GM21529 (cell line): Measurements from ENCODE around the gene LYPLAL1.

ENCODE experiments used
- ATAC-seq: cut with Tn5 transposase; IDR thresholded peaks from one replicate; pipeline ENCODE4 v1.9.1; 2021; ENCODE audit not compliant: unreplicated experiment

Gene LYPLAL1

DNA sequence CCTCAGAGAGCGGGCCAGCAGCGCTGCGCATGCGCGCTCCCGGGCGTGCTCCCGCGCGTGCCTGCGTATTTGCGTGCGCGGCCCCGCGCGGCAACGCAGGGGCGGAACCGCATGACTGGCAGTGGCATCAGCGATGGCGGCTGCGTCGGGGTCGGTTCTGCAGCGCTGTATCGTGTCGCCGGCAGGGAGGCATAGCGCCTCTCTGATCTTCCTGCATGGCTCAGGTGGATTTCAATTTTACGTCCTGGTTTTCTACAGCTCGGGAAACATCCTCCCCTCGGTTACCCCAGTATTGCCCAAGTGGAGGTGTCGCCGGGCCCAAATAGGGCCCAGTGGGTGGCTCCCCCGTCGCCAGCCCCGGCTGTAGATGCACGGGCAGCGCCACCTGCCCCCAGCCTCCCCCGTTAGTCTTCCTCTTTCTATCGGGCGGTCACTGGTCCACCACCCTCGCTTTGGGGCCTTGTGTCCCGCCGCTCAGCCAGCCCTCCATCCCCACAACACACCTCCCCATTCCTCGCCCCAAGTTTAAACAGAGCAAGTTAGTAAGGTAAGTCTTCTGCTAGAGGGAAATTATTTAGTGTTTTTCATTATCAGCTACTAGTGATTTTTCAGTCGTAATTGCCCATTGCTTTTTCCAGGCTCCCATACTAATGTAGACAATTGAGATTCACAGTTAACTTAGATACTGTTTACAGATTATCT lies at the start of gene LYPLAL1:
Gene LYPLAL1, plus strand, starts transcription at position 121 of the 702 bp plus-strand sequence. Its CDS starts 13 bp downstream, at position 134.
- peak; percentile 59 for ATAC-seq

DNA sequence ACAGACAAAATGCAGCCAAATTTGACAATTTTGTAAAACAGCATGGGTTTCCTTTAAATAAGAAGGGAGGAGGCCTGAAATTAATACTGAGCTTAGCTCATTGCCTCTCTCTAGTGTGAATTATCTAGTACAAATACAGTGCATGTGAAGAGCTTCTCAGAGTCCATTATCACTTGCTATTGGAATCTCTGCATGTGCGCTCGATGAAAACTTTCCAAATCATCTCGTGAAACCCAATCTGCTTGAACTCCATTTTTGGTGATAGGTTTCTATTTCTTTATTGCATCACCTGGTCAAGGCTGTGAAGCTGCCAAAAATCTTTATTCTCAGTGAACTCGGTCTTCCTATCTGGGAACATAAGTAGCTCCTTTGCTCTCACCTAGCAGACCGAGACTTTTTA lies 49.5 kb upstream of the LYPLAL1 start:
- no peak for ATAC-seq

DNA sequence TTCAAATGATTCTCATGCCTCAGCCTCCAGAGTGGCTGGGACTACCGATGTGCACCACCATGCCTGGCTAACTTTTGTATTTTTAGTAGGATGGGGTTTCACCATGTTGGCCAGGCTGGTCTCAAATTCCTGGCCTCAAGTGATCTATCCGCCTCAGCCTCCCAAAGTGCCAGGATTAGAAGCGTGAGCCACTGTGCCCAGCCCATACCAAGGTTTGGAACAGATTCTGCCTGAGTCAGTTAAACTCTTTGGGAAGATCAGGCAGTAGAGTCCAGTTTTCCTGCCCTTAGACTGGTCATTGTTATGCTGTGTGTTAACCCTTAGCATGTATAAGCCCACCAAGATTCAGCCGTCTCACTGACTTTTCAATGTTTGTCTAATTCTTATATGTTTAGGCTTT lies 48.3 kb upstream of the LYPLAL1 start:
- no peak for ATAC-seq

- no peak for ATAC-seq
Observed at GRCh38 chr1:219126377-219126776, 47.3 kb upstream of the LYPLAL1 start.

DNA sequence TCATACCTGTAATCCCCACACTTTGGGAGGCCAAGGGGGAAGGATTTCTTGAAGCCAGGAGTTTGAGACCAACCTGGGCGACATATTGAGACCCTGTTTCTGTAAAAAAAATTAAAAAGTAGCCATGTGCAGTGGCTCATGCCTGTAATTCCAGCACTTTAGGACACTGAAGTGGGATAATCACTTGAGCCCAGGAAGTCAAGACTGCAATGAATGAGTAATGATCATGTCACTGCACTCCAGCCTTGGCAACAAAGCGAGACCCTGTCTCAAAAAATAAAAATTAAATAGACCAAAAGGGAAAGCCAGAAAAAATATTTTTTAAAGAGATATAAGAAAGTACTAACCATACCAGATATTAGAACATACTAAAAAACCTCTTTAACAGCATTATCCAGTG lies 44.7 kb upstream of the LYPLAL1 start:
- ATAC-seq, result no peak

DNA sequence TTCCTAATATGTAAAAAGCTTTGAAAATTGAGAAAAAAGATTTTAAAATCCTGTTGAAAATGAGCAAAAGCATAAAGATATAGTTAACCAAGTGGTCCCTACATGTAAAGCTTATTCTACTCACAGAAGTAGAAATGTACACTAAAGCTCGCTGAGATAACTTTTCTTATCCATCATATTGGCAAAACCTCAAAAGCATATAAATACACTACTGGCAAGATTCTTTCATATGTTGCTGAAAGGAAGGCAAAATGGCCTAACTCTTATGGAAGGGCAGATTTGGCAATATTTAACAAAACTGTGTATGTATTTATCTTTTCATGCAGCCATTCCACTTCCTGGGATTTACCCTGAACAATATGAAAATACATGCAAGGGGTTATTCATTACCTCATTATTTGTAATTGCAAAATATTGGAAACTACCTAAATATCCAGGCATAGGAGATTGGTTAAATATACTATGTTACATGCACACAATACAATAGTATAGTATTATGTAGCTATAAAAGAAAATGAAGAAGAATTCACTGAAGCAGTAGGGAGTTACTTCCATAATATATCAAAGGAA lies 43.2 kb upstream of the LYPLAL1 start:
- ATAC-seq, result no peak

- no peak for ATAC-seq
Observed at GRCh38 chr1:219132939-219133338, 40.7 kb upstream of the LYPLAL1 start.

DNA sequence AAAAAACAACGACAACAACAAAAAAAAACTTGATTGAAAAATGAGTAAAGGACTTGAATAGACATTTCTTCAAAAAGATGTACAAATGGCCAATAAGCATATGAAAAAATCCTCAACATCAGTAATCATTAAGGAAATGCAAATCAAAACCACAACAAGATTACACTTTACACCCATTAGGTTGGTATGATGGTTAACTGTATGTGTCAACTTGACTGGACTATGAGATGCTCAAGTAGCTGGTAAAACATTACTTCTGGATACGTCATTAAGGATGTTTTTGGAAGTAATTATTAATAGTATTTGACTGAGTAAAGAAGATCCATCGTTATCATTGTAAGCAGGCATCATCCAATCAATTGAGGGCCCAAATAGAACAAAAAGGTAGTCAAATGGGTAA lies 34.9 kb upstream of the LYPLAL1 start:
- no peak for ATAC-seq

DNA sequence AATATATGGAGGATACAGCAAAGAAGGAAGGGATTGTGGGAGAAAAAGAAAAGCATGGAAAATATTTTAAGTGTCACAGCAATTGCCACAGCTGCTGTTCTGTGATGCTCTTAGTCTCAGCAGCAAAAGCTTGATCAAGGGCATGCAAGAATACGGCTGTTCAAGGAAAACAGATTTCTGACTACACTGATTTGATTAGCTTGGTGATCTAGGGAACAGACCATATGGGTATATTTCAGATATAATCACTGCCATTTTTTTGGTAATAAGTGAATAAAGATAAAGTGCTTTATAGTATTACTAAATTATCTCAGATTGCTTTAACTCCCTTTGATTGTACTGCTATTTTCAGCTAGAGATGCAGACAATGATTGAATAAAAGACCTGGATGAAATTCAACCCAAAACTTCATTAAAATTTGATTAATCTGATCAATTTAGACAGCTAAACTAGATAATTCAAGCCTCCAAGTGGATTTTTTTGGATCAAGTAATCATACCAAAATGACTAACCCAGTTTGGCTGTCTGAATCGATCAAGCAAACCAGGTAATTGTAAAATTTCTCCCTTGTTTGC lies 33.3 kb upstream of the LYPLAL1 start:
- ATAC-seq, result no peak

GRCh38 chr1:219143735-219144134 lies 29.9 kb upstream of the LYPLAL1 start:
- no peak for ATAC-seq

- no peak for ATAC-seq
Observed at GRCh38 chr1:219144658-219145315, 28.9 kb upstream of the LYPLAL1 start.

- ATAC-seq, result no peak
Observed at GRCh38 chr1:219147571-219148019, 26.1 kb upstream of the LYPLAL1 start.

GRCh38 chr1:219149009-219149577 lies 24.6 kb upstream of the LYPLAL1 start:
- no peak for ATAC-seq

DNA sequence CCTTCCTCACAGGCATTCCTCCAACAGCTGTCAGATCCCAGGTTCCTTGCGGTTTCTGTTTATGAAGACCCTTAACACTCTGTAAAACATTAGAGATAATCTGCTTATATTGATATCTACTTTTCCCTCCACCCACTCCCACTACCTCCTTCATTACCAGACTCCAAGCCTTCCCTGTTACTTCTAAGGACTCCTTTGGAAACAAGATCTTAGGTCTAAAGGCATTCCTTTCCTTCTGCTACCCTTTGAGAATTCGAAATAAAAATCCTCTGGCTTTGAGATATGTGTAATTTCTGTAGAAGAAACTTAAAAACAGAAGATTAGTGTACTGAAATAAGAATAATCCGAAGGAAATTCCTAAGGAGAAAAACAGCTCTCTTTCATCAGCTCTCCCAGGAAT lies 23.7 kb upstream of the LYPLAL1 start:
- no peak for ATAC-seq

- no peak for ATAC-seq
Observed at GRCh38 chr1:219150913-219151312, 22.8 kb upstream of the LYPLAL1 start.

DNA sequence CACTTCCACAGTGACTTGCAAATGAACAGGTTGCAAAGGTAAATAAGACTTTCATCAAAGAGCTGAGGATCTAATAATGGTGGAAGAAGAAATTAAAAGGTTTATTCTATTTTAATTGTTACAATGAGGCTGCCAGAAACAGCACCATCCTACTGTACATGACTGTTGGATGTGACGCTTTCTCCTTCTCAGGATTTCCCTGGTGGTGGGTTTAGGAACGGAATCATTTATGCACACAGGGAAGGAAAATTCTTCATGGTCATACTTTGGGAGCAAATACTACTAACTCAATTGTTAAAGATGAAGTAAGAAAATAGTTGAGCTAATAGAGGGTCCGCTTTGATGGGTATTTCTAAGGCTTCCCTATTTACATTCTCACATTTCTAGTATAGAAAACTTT lies 22.2 kb upstream of the LYPLAL1 start:
- no peak for ATAC-seq

- no peak for ATAC-seq
Observed at GRCh38 chr1:219152751-219153150, 20.9 kb upstream of the LYPLAL1 start.

GRCh38 chr1:219153723-219154122 lies 20.0 kb upstream of the LYPLAL1 start:
- ATAC-seq, result no peak

DNA sequence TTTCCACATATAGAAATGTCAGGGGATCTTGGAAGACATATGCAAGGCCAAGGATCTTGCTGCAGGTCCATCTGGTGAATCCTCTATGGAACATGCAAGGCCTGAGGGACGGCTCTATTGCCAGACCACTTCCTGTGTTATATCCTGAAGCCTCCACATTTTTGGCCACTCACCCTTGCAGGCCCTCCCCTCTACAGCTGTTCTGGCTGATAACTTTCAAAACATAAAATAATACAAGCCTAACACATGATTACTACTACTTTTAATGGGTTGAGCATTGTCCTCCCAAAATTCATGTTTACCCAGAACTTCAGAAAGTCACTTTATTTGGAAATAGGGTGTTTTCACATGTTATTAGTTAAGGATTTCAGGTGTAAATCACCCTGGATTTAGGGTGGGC lies 18.5 kb upstream of the LYPLAL1 start:
- no peak for ATAC-seq

- peak; percentile 54 for ATAC-seq
Observed at GRCh38 chr1:219159946-219160645, 13.6 kb upstream of the LYPLAL1 start.

DNA sequence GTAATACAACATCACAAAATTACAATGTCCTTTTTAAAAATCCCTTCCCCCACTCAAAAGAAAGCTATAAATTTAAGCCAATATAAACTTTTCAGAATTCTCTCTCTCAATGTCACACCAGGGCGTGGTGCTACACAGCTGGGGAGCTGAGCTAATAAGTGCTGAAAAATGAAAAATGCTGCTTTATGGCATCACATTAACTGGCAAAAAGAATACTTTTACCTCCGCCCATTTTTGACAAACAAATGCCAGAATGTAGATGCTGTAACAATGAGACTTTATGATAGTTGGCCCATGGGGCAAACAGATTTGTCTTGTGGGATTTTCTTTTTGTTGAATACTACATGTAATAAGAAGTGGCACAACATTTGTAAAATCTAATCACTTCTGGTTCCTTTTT lies 12.7 kb upstream of the LYPLAL1 start:
- ATAC-seq, result no peak
